GM06990 (cell line): ENCODE measurements around the gene SYNE1.
"Not testable (repeated sequence)": the region's sequence is repeated elsewhere in the genome, so short reads cannot be mapped to it uniquely, and the experiment has no call there.

Experiments
- DNase-seq: peaks from one replicate; pipeline ENCODE4 v3.0.0-alpha.2; 2011; ENCODE audit not compliant: insufficient read length; ENCODE audit errors: extremely low read depth
- H3K27me3 ChIP-seq: replicated peaks from 2 replicates; pipeline ENCODE4 v1.6.0; 2011; ENCODE audit warnings: low read length; ENCODE audit not compliant: control insufficient read depth, insufficient read depth
- H3K36me3 ChIP-seq: 2 replicates; pipeline ENCODE4 v1.5.1; 2011; ENCODE audit warnings: low read length; ENCODE audit not compliant: control insufficient read depth, insufficient read depth
- H3K4me3 ChIP-seq: replicated peaks from 2 replicates; pipeline ENCODE4 v1.5.1; 2011; ENCODE audit warnings: low read depth, mild to moderate bottlenecking, control low read depth, low read length
- CTCF ChIP-seq: IDR thresholded peaks from 2 replicates; pipeline ENCODE4 v1.5.1; 2011; ENCODE audit warnings: low read length, control low read depth, mild to moderate bottlenecking, inconsistent platforms; ENCODE audit not compliant: insufficient read depth, poor library complexity, severe bottlenecking

The SYNE1 gene

GRCh38 chr6:152441902-152442301 lies 195.3 kb downstream of the SYNE1 start:
- H3K4me3 ChIP-seq = no peak overlapping the region
- TF ChIP-seq CTCF = no peak
- H3K27me3 ChIP-seq = no peaks in the 10 kb centered on the region
- DNase-seq = no peak
- H3K36me3 ChIP-seq = no peaks in the 10 kb centered on the region

GRCh38 chr6:152435816-152436215 lies 201.3 kb downstream of the SYNE1 start:
- H3K27me3 ChIP-seq = no peaks in the 10 kb centered on the region

GRCh38 chr6:152432758-152433157 lies 204.4 kb downstream of the SYNE1 start:
- no peak for TF ChIP-seq CTCF
- no peaks in the 10 kb centered on the region for H3K27me3 ChIP-seq
- no peak for DNase-seq
- H3K36me3 ChIP-seq = no peaks in the 10 kb centered on the region
- H3K4me3 ChIP-seq = no peak overlapping the region

More at GRCh38 chr6:152435816-152436215, 201.3 kb downstream of the SYNE1 start:
- no peak for DNase-seq
- Histone ChIP-seq H3K36me3 (no peaks in the 10 kb centered on the region), H3K4me3 (no peak overlapping the region)
- TF ChIP-seq CTCF = no peak

GRCh38 chr6:152428126-152428525 lies 209.0 kb downstream of the SYNE1 start:
- no peak for TF ChIP-seq CTCF
- DNase-seq = no peak
- Histone ChIP-seq H3K4me3 (no peak overlapping the region), H3K36me3 (no peaks in the 10 kb centered on the region), H3K27me3 (no peaks in the 10 kb centered on the region)

- TF ChIP-seq CTCF = no peak
- Histone ChIP-seq H3K36me3 (no peaks in the 10 kb centered on the region), H3K4me3 (no peak overlapping the region), H3K27me3 (no peaks in the 10 kb centered on the region)
- no peak for DNase-seq
Measured at GRCh38 chr6:152426276-152426675, 210.9 kb downstream of the SYNE1 start.

- Histone ChIP-seq H3K4me3 (no peak overlapping the region), H3K36me3 (no peaks in the 10 kb centered on the region), H3K27me3 (no peaks in the 10 kb centered on the region)
- TF ChIP-seq CTCF = no peak
- no peak for DNase-seq
Measured at GRCh38 chr6:152423216-152424103, 213.7 kb downstream of the SYNE1 start.

- not testable (repeated sequence) for H3K4me3 ChIP-seq, H3K36me3 ChIP-seq, H3K27me3 ChIP-seq, DNase-seq
Measured at GRCh38 chr6:152421496-152421895, 215.7 kb downstream of the SYNE1 start.
